ENCODE results near the gene PLCZ1.

The PLCZ1 gene

GRCh38 chr12:18634382-18634781, 103.4 kb downstream of the PLCZ1 start:
- H3K4me3 ChIP-seq (ENCODE audit: low read length): no peak overlapping the region
- no peak for TF ChIP-seq CTCF (conservative IDR thresholded peaks at IDR 0.05; ENCODE audit: low read length)
- no peak for DNase-seq (ENCODE audit: low read depth)
